ENCODE data around the gene SUB1. TPM values are rescaled to one million over a fixed set of nuclear protein-coding genes. Genes with fewer than 3 reads are reported as not detected.

SUB1 gene
- total RNA-seq, 1 experiment from 2014 or later: 269 TPM

DNA sequence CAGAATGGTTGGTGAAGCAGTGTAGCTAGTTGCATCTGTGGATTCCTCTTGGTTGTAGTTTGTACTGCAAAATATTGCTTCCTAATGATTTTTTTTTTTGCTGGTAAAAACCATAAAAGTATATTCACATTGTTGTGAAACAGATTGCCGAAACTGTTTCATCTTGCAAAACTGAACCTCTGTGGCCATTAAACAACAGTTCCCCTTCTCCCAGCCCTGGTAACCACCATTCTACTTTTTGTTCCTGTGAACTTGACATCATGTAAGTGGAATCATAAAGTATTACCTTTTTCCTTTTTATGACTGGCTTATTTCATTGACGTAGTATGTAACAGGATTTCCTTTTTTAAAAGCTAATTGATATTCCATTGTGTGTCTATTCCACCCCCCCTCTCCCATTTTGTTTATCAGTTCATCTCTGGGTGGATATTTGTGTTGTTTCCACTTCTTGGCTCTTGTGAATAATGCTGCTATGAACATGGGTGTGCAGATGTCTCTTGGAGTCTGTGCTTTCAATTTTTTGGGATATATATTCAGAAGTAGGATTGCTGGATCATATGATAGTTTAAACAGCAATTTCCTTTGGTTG is 11.8 kb downstream of the SUB1 start:
- Mint-ChIP-seq H3K27ac (ENCODE audit: low read depth, unreplicated experiment) (peak overlapping the region; percentile 14), H3K27me3 (ENCODE audit: insufficient read depth, unreplicated experiment) (no peaks in the 10 kb centered on the region), H3K4me3 (ENCODE audit: unreplicated experiment) (no peak overlapping the region), H3K9me3 (ENCODE audit: unreplicated experiment) (no peaks in the 10 kb centered on the region), H3K4me1 (ENCODE audit: insufficient read depth, unreplicated experiment) (peaks cover 31% of the 10 kb centered on the region), H3K36me3 (ENCODE audit: insufficient read depth, unreplicated experiment) (peaks cover 98% of the 10 kb centered on the region)
- CTCF ChIA-PET: interaction anchor here (0.5 to 1.8 kb wide), 3 partner anchors 28 to 668 kb away, joined by 3 to 5 read pairs (median 3); no protein-coding TSS in a partner anchor
- no TSS peak for BruUV-seq (replicated peaks)
- intact Hi-C loops (cut with micrococcal nuclease): no loop called here
- no peak for DNase-seq (ENCODE audit: unreplicated experiment)
- TF ChIP-seq CTCF (IDR thresholded peaks at IDR 0.05; ENCODE audit: unreplicated experiment): no peak
- POLR2A ChIA-PET: no interaction called here

DNA sequence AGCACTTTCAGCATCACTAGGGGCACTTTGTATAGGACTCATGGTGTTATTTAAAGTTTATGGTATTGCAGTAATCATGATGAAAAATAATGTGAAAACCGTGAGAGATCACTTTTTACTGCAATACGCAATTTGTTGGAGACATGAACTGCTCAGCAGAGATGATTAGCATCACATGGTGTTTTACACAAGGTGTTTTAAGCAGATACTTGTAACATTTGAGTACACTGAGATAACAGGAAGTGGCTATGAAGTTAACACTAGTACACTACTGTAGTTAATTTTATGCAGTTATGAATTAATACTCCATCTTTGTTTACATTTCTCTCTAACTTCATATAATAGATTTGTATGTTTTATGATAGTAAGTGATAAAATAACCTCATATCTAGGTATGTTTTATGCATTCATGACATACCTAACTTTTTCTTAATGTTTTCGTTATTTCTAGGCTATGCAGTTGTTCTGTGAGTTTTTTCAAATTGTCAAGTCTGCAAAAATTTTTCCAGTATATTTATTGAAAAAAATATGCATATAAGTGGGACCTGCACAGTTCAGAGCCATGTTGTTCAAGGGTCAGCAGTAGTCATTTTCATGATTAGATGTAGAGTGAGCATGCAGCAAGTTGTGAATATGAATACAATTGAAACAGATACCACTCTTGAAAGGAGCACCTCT is 13.0 kb downstream of the SUB1 start:
- POLR2A ChIA-PET: interaction anchor here (1.0 kb wide), 1 partner anchor 14 kb away, joined by 4 read pairs; no protein-coding TSS in a partner anchor
- no peaks in the 10 kb centered on the region for H3K27me3 Mint-ChIP-seq (ENCODE audit: insufficient read depth, unreplicated experiment)
- H3K4me3 Mint-ChIP-seq (ENCODE audit: unreplicated experiment): no peak overlapping the region
- CTCF ChIA-PET: interaction anchor here (0.7 to 2.9 kb wide), 5 partner anchors 8 to 308 kb away, joined by 3 to 13 read pairs (median 5); no protein-coding TSS in a partner anchor
- peaks cover 24% of the 10 kb centered on the region for H3K4me1 Mint-ChIP-seq (ENCODE audit: insufficient read depth, unreplicated experiment)
- peaks cover 95% of the 10 kb centered on the region for H3K36me3 Mint-ChIP-seq (ENCODE audit: insufficient read depth, unreplicated experiment)
- intact Hi-C loops (cut with micrococcal nuclease): no loop called here
- no peak for TF ChIP-seq CTCF (IDR thresholded peaks at IDR 0.05; ENCODE audit: unreplicated experiment)
- H3K27ac Mint-ChIP-seq (ENCODE audit: low read depth, unreplicated experiment): no peak overlapping the region
- BruUV-seq (replicated peaks): no TSS peak
- no peaks in the 10 kb centered on the region for H3K9me3 Mint-ChIP-seq (ENCODE audit: unreplicated experiment)
- no peak for DNase-seq (ENCODE audit: unreplicated experiment)

DNA sequence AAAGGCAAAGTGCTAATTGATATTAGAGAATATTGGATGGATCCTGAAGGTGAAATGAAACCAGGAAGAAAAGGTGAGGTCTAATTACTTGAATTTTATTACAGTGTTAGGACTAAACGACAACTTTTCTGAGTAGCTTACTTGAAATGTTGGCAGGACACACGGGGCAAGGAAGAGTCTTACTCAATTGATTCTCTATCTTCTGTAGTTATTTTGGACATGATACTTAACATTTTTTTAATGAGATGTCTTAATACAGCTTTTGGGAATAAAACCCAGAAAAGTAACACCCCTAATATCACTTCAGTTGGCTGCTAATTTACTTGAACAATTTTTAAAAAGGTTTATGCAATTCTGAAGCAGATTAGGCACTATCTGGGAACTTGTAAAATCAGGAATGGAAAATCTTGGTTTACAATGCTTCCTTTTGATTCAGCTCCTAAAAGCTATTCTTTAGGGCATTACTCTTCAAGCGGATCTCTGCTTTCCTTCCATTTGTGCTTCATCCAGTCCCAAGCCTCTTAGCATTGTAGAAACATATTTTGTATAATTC is 13.7 kb downstream of the SUB1 start:
- intact Hi-C loops (cut with micrococcal nuclease): no loop called here
- Mint-ChIP-seq H3K9me3 (ENCODE audit: unreplicated experiment) (no peaks in the 10 kb centered on the region), H3K27me3 (ENCODE audit: insufficient read depth, unreplicated experiment) (no peaks in the 10 kb centered on the region), H3K4me3 (ENCODE audit: unreplicated experiment) (no peak overlapping the region), H3K27ac (ENCODE audit: low read depth, unreplicated experiment) (no peak overlapping the region), H3K4me1 (ENCODE audit: insufficient read depth, unreplicated experiment) (peaks cover 24% of the 10 kb centered on the region), H3K36me3 (ENCODE audit: insufficient read depth, unreplicated experiment) (peaks cover 95% of the 10 kb centered on the region)
- TF ChIP-seq CTCF (IDR thresholded peaks at IDR 0.05; ENCODE audit: unreplicated experiment): no peak
- ChIA-PET CTCF (interaction anchor here (0.6 to 2.9 kb wide), 5 partner anchors 9 to 662 kb away, joined by 3 to 13 read pairs (median 5); no protein-coding TSS in a partner anchor), POLR2A (interaction anchor here (0.6 to 1.0 kb wide), 2 partner anchors 13 to 19 kb away, joined by 3 to 4 read pairs; no protein-coding TSS in a partner anchor)
- no peak for DNase-seq (ENCODE audit: unreplicated experiment)
- no TSS peak for BruUV-seq (replicated peaks)

- H3K27ac Mint-ChIP-seq (ENCODE audit: low read depth, unreplicated experiment): no peak overlapping the region
- DNase-seq (ENCODE audit: unreplicated experiment): peak; percentile 76
- ChIA-PET POLR2A (no interaction called here), CTCF (interaction anchor here (1.1 to 3.0 kb wide), 4 partner anchors 10 to 111 kb away, joined by 3 to 13 read pairs (median 8); no protein-coding TSS in a partner anchor)
- H3K27me3 Mint-ChIP-seq (ENCODE audit: insufficient read depth, unreplicated experiment): no peaks in the 10 kb centered on the region
- no TSS peak for BruUV-seq (replicated peaks)
- peak overlapping the region; percentile 6 for H3K4me3 Mint-ChIP-seq (ENCODE audit: unreplicated experiment)
- H3K36me3 Mint-ChIP-seq (ENCODE audit: insufficient read depth, unreplicated experiment): peaks cover 97% of the 10 kb centered on the region
- H3K4me1 Mint-ChIP-seq (ENCODE audit: insufficient read depth, unreplicated experiment): peaks cover 24% of the 10 kb centered on the region
- no peak for TF ChIP-seq CTCF (IDR thresholded peaks at IDR 0.05; ENCODE audit: unreplicated experiment)
- intact Hi-C loops (cut with micrococcal nuclease): no loop called here
- H3K9me3 Mint-ChIP-seq (ENCODE audit: unreplicated experiment): no peaks in the 10 kb centered on the region
Observed at GRCh38 chr5:32600054-32600622, 14.8 kb downstream of the SUB1 start.
